NB4 (cell line): ENCODE results near the gene ST8SIA1.

Experiments used
- CTCF ChIP-seq: IDR thresholded peaks from one replicate; pipeline ENCODE4 v1.5.1; 2012; ENCODE audit warnings: low read depth, low read length
- MAX ChIP-seq: IDR thresholded peaks from 2 replicates; pipeline ENCODE4 v1.6.1; 2011; ENCODE audit warnings: low read depth, low read length
- POLR2A ChIP-seq: IDR thresholded peaks from 2 replicates; pipeline ENCODE4 v1.6.1; 2011; ENCODE audit warnings: mild to moderate bottlenecking; ENCODE audit not compliant: insufficient read length; ENCODE audit errors: extremely low read depth

GRCh38 chr12:22257100-22257499 is 77.4 kb downstream of the ST8SIA1 start:
- TF ChIP-seq CTCF (no peak), POLR2A (no peak), MAX (no peak)
